GM21717 (cell line): Measurements from ENCODE around the gene GAL3ST2.
"Not testable (repeated sequence)": the region's sequence is repeated elsewhere in the genome, so short reads cannot be mapped to it uniquely, and the experiment has no call there.

Source experiments
- ATAC-seq: cut with Tn5 transposase; IDR thresholded peaks from one replicate; pipeline ENCODE4 v1.9.1; 2021; ENCODE audit warnings: mild to moderate bottlenecking, moderate library complexity; ENCODE audit not compliant: unreplicated experiment

GAL3ST2 gene

GRCh38 chr2:241791385-241791784 lies 14.8 kb downstream of the GAL3ST2 start:
- not testable (repeated sequence) for ATAC-seq

- no peak for ATAC-seq
These were observed 16.8 kb downstream of the GAL3ST2 start for GRCh38 chr2:241793385-241793784.

GRCh38 chr2:241794250-241794823 lies 17.7 kb downstream of the GAL3ST2 start:
- no peak for ATAC-seq

- ATAC-seq, result no peak
These were observed 18.7 kb downstream of the GAL3ST2 start for GRCh38 chr2:241795021-241795999.

GRCh38 chr2:241796209-241796608 lies 19.6 kb downstream of the GAL3ST2 start:
- ATAC-seq, result no peak

- no peak for ATAC-seq
These were observed 20.1 kb downstream of the GAL3ST2 start for GRCh38 chr2:241796610-241797138.

- no peak for ATAC-seq
These were observed 20.9 kb downstream of the GAL3ST2 start for GRCh38 chr2:241797441-241798080.

- ATAC-seq, result no peak
These were observed 21.5 kb downstream of the GAL3ST2 start for GRCh38 chr2:241798081-241798630.

- no peak for ATAC-seq
These were observed 22.3 kb downstream of the GAL3ST2 start for GRCh38 chr2:241798631-241799521.

- no peak for ATAC-seq
These were observed 23.0 kb downstream of the GAL3ST2 start for GRCh38 chr2:241799522-241800197.

- not testable (repeated sequence) for ATAC-seq
These were observed 23.7 kb downstream of the GAL3ST2 start for GRCh38 chr2:241800198-241800903.

- no peak for ATAC-seq
These were observed 25.2 kb downstream of the GAL3ST2 start for GRCh38 chr2:241801611-241802420.

- ATAC-seq, result no peak
These were observed 26.0 kb downstream of the GAL3ST2 start for GRCh38 chr2:241802421-241803318.

GRCh38 chr2:241803387-241804325 lies 27.0 kb downstream of the GAL3ST2 start:
- no peak for ATAC-seq

- no peak for ATAC-seq
These were observed 28.0 kb downstream of the GAL3ST2 start for GRCh38 chr2:241804326-241805229.
